Adipocyte (in vitro differentiated cells): ENCODE results near the gene P2RX3.
A peak's percentile ranks its signal among the peaks of the same experiment; 100 is the strongest.

Experiments
- DNase-seq: peaks from one replicate; pipeline ENCODE4 v3.0.0-alpha.2; 2015; ENCODE audit warnings: low read depth
- H3K27me3 ChIP-seq: replicated peaks from 2 replicates; pipeline ENCODE4 v1.7.0; 2013; ENCODE audit warnings: mild to moderate bottlenecking, low read length, moderate library complexity; ENCODE audit not compliant: control insufficient read depth, insufficient read depth
- H3K36me3 ChIP-seq: 2 replicates; pipeline ENCODE4 v1.7.0; 2013; ENCODE audit warnings: low read length, mild to moderate bottlenecking, moderate library complexity; ENCODE audit not compliant: control insufficient read depth, insufficient read depth, severe bottlenecking
- H3K4me1 ChIP-seq: 2 replicates; pipeline ENCODE4 v1.7.0; 2013; ENCODE audit warnings: mild to moderate bottlenecking, low read length, moderate library complexity; ENCODE audit not compliant: control insufficient read depth, insufficient read depth
- H3K4me3 ChIP-seq: 2 replicates; pipeline ENCODE4 v1.7.0; 2013; ENCODE audit warnings: mild to moderate bottlenecking, low read length, moderate library complexity
- H3K9ac ChIP-seq: 2 replicates; pipeline ENCODE4 v1.7.0; 2013; ENCODE audit warnings: mild to moderate bottlenecking, low read length, moderate library complexity
- H3K9me3 ChIP-seq: 2 replicates; pipeline ENCODE4 v1.7.0; 2013; ENCODE audit warnings: mild to moderate bottlenecking, low read length, moderate library complexity; ENCODE audit not compliant: control insufficient read depth

P2RX3 gene

DNA sequence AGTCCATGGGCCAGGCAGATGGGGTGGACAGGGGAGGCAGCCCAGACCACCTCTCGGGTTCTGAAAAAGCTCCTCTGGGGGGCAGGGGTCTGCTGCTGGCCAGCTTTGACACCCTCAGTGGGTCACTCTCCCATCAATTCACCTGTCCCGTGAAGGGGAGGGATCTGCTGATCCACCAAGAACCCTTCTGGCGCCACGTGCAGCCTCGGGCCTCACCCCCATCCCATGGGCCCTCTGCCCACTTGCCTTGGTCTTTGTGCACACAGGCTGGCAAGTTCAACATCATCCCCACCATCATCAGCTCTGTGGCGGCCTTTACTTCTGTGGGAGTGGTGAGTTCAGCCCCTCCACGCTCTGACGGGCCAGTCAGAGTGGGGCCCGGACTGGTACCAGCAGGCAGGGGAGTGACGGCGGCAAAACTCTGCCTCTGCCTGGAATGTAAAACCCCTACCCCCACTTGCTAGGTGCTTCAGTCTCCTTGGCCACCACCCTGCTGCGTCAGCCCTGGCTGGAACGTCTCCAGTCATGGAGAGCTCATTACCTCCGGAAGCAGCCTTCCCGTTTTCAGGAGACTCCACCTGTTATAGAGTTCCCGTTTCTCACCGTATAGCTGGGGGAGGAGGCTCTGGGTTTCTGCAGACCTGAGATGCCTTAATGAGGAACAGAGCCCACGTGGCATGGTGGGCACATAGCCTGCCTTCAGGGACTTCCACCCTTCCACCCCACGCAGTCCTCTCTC is 30.1 kb downstream of the P2RX3 start:
- no peak overlapping the region for H3K9ac ChIP-seq
- H3K36me3 ChIP-seq = no peaks in the 10 kb centered on the region
- no peak overlapping the region for H3K4me3 ChIP-seq
- no peaks in the 10 kb centered on the region for H3K4me1 ChIP-seq
- no peaks in the 10 kb centered on the region for H3K9me3 ChIP-seq
- no peak for DNase-seq
- peaks cover 9% of the 10 kb centered on the region for H3K27me3 ChIP-seq

DNA sequence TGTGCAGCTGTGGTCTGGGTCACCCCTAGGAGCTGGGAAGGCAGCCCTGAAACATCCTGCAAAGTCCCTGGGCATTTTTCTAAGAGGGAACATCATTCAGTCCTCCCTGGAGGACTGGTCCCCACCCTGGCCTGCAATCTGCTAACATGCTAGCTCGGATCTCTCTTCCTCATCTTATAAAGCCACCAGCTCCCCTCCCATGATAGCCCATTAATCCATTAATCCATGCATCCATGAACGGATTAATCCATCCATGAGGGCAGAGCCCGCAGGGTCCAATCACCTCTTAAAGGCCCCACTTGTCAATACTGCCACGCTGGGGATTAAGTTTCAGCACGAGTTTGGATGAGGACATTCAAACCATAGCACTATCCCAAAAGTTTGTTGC is 30.7 kb downstream of the P2RX3 start:
- Histone ChIP-seq H3K36me3 (no peaks in the 10 kb centered on the region), H3K27me3 (peaks cover 9% of the 10 kb centered on the region), H3K4me1 (no peaks in the 10 kb centered on the region), H3K9ac (no peak overlapping the region), H3K9me3 (no peaks in the 10 kb centered on the region), H3K4me3 (no peak overlapping the region)
- no peak for DNase-seq

DNA sequence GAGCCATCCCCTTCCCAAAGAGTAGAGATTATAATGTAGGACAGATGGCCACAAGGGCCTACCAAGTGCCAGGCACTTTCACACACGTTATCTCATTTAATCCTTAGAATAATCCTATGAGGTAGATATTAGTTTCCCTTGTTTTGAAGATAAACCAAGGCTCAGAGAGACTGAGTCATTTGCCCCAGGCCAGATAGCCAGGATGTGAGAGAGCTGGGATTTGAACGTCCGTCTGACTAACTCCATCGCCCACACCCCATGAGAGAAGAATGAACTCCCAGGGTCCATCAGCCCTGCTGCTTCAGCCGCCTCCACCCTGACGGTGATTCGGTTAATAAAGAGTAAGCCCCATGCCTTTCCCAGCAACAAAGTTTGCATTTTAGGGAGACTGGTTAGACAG is 32.1 kb downstream of the P2RX3 start:
- H3K27me3 ChIP-seq = peaks cover 4% of the 10 kb centered on the region
- DNase-seq = peak; percentile 31
- no peaks in the 10 kb centered on the region for H3K4me1 ChIP-seq

GRCh38 chr11:57370941-57371340 is 32.8 kb downstream of the P2RX3 start:
- Histone ChIP-seq H3K36me3 (no peaks in the 10 kb centered on the region), H3K9me3 (no peaks in the 10 kb centered on the region), H3K4me1 (no peaks in the 10 kb centered on the region), H3K27me3 (peaks cover under 1% of the 10 kb centered on the region), H3K4me3 (no peak overlapping the region), H3K9ac (no peak overlapping the region)
- no peak for DNase-seq

More for the DNA sequence above, 32.1 kb downstream of the P2RX3 start:
- Histone ChIP-seq H3K9me3 (no peaks in the 10 kb centered on the region), H3K4me3 (no peak overlapping the region), H3K36me3 (no peaks in the 10 kb centered on the region), H3K9ac (no peak overlapping the region)

DNA sequence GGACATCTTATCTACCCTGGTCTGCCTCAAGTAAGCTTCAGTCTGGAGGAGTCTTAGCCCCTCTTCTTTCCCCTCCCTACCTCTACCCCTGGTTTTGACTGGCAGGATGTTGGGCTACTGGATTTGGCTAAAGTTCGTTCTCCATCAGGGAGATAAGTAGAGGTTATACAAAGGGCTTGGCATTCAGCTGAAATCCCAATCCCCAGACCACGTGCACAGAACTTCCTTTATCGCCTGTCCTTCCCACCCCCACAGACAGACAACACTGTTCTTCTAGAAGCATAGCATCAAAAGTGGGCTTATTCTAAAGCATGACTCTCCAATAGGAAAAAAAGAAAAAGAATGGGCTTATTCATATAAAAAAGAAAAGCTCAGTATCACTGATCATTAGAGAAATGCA is 35.0 kb downstream of the P2RX3 start:
- no peaks in the 10 kb centered on the region for H3K27me3 ChIP-seq
- H3K9ac ChIP-seq = no peak overlapping the region
- no peak overlapping the region for H3K4me3 ChIP-seq
- H3K36me3 ChIP-seq = no peaks in the 10 kb centered on the region
- no peak for DNase-seq
- no peaks in the 10 kb centered on the region for H3K4me1 ChIP-seq
- no peaks in the 10 kb centered on the region for H3K9me3 ChIP-seq

- no peak for DNase-seq
- no peak overlapping the region for H3K4me3 ChIP-seq
- H3K9me3 ChIP-seq = no peaks in the 10 kb centered on the region
- no peaks in the 10 kb centered on the region for H3K4me1 ChIP-seq
- H3K9ac ChIP-seq = no peak overlapping the region
- H3K27me3 ChIP-seq = no peaks in the 10 kb centered on the region
- no peaks in the 10 kb centered on the region for H3K36me3 ChIP-seq
These were observed 36.8 kb downstream of the P2RX3 start for GRCh38 chr11:57374966-57375365.

GRCh38 chr11:57375490-57375889 is 37.3 kb downstream of the P2RX3 start:
- Histone ChIP-seq H3K4me1 (no peaks in the 10 kb centered on the region), H3K36me3 (no peaks in the 10 kb centered on the region), H3K4me3 (no peak overlapping the region), H3K9me3 (no peaks in the 10 kb centered on the region), H3K27me3 (no peaks in the 10 kb centered on the region), H3K9ac (no peak overlapping the region)
- no peak for DNase-seq

DNA sequence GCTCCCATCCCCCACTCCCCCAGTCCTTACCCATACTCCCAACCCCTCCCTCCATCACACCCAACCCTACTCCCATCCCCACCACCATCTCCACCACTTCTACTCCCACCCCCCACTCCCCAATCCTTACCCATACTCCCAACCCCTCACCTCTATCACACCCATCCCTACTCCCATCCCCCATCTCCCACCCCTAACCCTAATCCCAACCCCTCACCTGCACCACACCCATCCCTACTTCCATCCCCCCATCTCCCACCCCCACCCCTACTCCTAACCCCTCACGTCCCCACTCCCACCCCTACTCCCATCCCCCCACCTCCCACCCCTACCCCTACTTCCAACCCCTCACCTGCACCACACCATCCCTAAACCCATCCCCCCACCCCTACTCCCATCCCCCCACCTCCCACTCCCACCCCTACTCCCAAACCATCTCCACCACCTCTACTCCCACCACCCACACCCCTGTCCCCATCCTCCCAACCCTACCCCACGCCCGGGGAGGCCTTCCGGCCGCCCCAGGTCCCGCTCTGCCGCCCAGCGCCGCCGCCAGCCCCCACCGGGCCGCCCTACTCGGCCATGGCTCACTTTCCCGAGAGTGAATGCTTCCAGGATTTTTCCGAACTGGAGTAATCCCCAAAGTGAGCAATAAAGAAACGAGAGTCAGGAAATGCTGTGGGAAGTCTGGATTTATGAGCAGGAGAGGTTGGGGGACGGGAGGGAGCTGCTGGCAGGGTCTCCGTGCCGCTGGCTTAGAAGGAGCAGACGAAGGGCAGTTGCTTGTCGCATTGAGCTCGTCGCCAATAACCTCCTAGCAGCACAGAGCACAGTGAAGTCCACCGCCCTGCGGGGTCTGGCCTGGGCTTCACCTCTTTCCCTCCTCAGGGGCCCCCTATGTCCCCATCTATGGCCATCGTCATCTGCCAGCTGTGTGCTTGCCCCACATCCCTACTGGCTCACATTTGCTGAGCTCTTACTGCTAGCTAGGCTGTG is 38.2 kb downstream of the P2RX3 start:
- Histone ChIP-seq H3K4me1 (no peaks in the 10 kb centered on the region), H3K4me3 (no peak overlapping the region), H3K9ac (no peak overlapping the region), H3K27me3 (no peaks in the 10 kb centered on the region), H3K9me3 (no peaks in the 10 kb centered on the region), H3K36me3 (no peaks in the 10 kb centered on the region)
- no peak for DNase-seq

DNA sequence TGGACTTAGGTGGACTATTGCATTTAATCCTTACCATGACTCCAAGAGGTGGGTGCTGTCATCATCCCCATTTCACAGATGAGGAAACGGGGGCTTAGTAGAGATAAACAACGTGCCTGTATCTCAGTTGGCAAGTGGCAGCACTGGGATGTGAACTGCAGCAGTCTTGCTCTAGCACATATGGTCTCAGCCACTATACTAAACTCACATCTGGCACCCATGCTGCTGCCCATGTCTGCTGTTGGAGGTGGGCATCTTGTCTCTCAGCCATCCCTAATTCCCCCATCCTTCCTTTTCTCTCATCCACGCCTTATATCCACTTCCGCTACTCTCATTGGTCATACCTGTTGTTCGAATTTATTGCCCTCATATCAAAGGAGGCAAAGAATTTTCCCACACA is 39.0 kb downstream of the P2RX3 start:
- no peaks in the 10 kb centered on the region for H3K4me1 ChIP-seq
- no peaks in the 10 kb centered on the region for H3K36me3 ChIP-seq
- H3K9me3 ChIP-seq = no peaks in the 10 kb centered on the region
- H3K27me3 ChIP-seq = no peaks in the 10 kb centered on the region
- DNase-seq = no peak
- no peak overlapping the region for H3K4me3 ChIP-seq
- H3K9ac ChIP-seq = no peak overlapping the region

DNA sequence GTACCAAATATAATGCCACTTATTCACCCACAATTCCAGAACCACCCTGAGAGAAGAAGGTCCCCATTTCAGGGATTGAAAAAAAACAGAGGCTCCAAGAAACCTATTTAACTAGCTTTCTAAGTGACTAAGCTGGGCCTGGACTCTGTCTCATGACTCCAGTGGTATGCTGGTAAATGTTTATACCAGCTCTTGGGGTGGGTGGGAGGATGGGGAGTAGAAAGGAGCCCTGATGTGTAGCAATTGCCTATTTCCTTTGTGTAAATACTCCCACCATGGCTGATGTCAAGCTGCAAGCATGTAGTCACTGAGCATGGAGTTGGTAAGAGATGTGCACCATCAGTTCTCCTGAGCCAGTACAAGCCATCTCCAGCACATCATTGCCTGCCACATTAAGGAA is 40.0 kb downstream of the P2RX3 start:
- Histone ChIP-seq H3K4me3 (no peak overlapping the region), H3K9me3 (no peaks in the 10 kb centered on the region), H3K36me3 (no peaks in the 10 kb centered on the region), H3K4me1 (no peaks in the 10 kb centered on the region), H3K27me3 (no peaks in the 10 kb centered on the region), H3K9ac (no peak overlapping the region)
- DNase-seq = no peak

DNA sequence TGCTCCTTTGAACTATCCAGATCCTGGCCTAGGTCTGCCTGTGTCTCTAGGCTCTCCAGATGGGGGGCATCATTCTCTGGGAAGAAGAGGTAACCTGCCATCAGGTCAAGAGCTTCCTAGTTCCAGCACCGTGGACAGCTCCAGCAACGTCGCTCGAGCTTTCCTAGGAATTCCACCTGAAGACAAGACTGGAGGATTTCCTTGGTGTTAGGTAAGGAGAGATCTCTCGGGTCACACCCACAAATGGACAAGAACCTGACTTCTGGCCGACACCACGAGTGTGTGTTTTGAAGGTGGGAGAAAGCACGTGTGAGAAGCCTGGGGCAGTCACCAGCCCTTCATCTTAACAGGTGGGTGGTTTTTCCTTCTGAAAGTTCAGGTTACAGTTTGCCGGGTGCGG is 41.6 kb downstream of the P2RX3 start:
- DNase-seq = peak; percentile 30
- Histone ChIP-seq H3K9ac (no peak overlapping the region), H3K36me3 (no peaks in the 10 kb centered on the region)

More for the DNA sequence above, 41.6 kb downstream of the P2RX3 start:
- Histone ChIP-seq H3K4me3 (no peak overlapping the region), H3K9me3 (no peaks in the 10 kb centered on the region), H3K4me1 (no peaks in the 10 kb centered on the region), H3K27me3 (no peaks in the 10 kb centered on the region)
